GM21619 (cell line): ENCODE data around the gene SEC24D.

Experiments used
- ATAC-seq: cut with Tn5 transposase; IDR thresholded peaks from one replicate; pipeline ENCODE4 v1.9.1; 2021; ENCODE audit not compliant: unreplicated experiment

SEC24D gene

GRCh38 chr4:118843237-118843636 is 7.3 kb upstream of the SEC24D start:
- peak; percentile 54 for ATAC-seq

DNA sequence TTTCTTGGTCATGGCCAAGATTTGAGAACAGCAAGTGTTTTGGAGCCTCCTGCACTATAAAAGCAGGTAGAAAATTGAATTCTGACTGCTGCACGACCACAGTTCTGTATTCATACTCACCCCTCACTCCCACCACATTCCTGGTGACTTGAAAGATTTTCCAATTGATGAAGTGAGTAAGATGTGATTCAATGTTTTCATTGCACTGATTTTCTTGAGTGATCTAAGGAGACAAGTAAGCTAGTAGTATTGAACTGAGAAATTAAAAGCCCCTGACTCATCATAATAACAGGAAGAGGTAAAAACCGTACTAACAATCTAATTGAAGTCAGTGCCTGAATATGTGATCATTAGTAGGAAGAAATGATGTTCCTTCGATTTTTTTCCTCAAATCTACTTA is 6.1 kb upstream of the SEC24D start:
- ATAC-seq, result no peak

GRCh38 chr4:118839221-118839927 is 3.4 kb upstream of the SEC24D start:
- ATAC-seq, result no peak

- no peak for ATAC-seq
Observed at GRCh38 chr4:118837121-118837507, 1.2 kb upstream of the SEC24D start.

- ATAC-seq, result peak; percentile 29
Observed at GRCh38 chr4:118836301-118837120, 585 bp upstream of the SEC24D start.

DNA sequence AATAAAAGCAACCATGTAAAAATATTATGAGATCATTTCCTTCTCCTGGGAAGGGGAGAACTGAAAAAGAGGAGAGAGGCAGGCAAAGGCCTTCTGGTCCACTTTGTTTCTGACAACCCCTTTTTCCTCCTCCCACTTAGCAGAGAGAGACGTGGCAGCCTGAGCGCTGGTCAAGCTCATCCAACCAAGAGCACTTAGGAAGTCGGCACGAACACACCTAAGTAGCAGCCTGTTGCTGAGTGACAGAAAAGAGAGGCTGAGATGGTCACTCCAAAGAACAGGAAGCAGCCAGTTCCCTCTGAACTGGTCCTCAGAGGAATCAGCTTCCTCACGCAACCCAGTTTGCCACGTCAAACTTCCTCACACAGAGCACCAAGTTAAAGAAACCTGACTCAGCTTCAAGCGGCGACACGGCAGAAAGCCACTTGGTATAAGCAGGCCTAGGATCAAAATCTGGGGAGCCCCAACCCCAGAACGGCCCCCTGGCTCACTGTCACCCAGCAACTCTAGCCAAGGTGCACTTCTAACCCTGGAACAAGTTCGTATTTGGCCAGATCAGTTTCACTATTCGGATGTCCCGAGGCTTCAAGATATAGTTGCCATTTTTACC is 861 bp downstream of the SEC24D start:
- ATAC-seq, result peak; percentile 68

DNA sequence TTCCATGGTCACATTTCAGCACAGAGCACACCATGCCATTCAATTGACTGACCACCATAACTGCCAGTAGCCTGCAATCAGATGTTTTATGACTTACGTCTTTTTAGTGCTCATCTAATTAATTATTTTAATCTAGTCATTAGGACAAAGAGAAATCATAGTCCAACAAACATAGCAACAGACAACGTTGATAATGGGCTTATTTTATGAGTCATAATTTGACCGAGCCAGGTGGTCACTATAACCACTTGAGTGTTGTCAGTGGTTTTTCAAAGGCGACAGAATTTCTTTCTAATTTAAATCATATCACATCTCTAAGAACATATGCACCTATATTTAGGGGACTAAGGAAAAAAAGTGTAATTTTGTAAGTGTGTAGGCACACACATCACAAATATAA is 1.9 kb downstream of the SEC24D start:
- no peak for ATAC-seq

DNA sequence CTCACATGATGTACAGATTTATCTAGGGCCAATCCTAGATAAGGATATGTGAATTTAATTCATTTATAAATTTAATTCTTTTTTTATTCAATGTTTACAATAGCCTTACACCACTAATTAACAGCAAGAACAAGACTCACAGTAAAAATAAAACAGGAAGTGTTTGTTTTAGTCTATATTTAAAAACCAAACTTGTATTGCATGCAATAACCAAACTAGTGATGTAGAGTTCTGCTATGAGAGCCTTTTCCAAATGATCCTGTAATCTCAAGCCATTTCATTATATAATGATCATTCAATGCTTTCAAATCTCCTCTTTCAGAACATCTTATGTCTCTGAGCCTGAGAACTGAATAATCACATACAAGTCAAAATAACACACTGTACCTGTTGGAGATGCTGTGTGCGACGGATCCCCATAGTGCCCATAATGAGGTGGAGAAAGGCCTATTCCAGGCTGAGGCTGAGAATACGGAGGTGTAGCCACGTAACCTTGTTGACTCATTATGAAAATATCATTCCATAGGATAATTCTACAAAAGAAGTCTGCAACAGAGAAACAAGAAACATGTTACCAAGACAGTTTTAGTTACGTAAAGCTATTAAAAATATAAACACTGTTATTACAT is 2.6 kb downstream of the SEC24D start:
- no peak for ATAC-seq

GRCh38 chr4:118829107-118829506 is 6.8 kb downstream of the SEC24D start:
- no peak for ATAC-seq

DNA sequence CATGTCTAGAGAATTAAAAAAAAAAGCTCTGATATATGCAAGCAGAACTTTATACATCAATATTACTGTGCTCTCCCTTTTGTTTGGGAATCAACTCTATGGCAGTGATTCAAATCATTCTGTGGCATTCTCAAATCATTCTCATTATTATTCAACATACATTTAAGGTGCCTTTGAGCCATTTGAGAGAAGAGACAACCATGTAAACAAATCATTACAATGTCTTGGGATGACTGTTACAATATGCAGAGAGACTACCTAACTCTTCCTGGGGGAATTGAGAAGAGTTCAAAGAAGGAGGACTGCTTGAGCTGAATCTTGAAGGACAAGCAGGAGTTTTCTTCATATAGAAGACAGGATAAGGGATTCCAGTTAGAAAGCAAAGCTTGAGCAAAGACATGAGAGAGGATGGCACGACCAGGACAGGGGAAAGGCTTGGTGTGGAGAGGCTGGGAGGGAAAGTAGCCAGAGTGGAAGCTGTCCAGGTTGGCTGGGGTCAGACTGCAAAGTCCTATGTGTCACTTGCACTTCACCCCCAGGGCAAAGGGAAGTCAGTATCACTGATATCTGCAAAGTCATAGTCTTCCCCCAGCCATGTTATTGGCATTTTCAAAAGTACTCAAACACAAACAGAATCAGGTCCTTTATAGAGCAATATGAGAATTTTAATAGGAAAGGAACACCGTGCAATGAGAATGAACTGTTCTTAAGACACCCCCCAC is 9.0 kb downstream of the SEC24D start:
- no peak for ATAC-seq

DNA sequence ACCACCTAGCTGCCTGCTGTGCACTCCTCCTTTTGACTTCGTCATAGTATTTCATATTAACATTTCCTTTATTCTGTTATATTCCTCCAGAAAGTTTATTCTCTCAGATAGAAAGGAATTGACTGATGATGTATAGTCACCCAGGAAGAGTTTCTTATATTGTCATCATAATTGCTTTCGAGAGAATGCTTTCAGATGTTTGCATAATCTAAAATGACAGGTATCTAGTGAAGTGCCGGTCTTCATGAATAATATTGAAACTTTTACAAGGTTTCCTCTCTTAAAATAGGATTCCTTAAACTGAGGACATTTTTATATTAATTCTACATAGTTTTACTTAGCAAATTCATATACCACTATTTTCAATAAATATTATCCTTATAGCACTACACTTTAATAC is 10.1 kb downstream of the SEC24D start:
- ATAC-seq, result peak; percentile 57

GRCh38 chr4:118824141-118824540 is 11.8 kb downstream of the SEC24D start:
- ATAC-seq, result no peak

GRCh38 chr4:118823471-118823870 is 12.5 kb downstream of the SEC24D start:
- ATAC-seq, result no peak

GRCh38 chr4:118821590-118822293 is 14.2 kb downstream of the SEC24D start:
- ATAC-seq, result no peak

DNA sequence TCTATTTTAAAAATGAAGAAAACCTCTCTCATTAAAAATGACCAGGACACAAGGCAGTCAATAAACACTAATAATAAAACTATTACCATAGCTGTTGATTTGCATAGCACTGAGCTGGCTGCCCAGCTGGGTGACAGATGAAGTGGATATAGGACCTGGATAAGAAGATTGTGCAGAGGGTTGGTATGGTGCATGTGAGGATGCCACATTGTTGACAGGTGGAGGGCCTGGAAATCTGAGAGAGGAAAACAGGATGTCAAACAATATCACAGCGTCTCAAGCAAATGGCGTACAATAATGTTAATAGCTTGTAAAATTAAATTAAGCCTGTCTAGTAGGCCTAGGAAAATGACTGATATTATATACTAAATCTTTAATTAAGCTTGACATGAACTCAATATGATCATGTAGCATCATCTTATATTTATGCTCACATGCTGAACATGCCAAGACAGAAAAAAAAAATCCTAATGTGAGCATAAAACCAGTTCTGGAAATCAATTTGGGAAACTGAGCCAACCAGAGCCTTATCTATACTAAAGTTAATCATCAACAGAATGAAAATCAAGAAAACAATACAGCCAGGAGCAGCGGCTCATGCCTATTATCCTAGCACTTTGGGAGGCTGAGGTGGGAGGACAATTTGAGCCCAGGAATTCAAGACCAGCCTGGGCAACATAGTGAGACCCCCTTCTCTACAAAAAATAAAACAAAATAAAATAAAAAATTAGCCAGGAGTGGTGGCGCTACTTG is 18.6 kb downstream of the SEC24D start:
- ATAC-seq, result no peak

GRCh38 chr4:118816538-118817177 is 19.3 kb downstream of the SEC24D start:
- no peak for ATAC-seq

DNA sequence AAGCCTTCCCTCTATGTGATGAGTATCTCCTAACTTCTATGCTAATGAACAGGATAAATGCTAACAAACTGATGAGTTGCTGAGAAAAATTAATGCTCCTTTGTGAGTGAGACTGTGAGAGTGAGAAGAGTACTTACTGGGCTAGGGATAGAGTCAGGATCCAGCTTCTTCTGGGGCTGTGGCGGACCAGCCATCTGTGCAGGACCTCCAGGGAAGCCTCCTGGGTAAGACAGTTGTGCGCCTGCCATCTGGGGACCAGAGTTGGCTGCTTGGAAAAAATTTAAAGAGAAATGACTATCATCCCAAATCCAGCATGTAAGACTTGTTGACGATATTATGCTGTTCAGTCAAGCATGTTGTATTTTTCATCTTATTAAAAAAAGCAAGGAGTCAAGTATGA is 21.0 kb downstream of the SEC24D start:
- no peak for ATAC-seq

DNA sequence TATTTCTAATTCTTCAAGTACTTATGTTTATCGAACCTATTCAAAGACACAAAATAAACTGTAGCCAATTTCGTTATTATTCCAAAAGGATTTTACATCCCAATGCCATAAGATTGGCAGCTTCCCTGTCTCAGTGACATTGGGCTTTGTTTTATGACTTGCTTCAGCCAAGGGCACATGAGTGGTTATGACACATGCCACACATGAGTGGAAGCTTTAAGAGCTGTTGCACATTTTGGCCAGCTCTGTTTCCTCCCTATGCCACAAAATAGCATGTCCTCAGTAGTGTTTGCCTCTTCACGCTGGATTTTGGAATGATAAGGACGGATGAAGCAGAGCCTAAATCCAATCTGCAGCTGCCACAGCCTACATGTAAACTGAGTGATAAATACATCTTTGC is 21.9 kb downstream of the SEC24D start:
- ATAC-seq, result no peak

DNA sequence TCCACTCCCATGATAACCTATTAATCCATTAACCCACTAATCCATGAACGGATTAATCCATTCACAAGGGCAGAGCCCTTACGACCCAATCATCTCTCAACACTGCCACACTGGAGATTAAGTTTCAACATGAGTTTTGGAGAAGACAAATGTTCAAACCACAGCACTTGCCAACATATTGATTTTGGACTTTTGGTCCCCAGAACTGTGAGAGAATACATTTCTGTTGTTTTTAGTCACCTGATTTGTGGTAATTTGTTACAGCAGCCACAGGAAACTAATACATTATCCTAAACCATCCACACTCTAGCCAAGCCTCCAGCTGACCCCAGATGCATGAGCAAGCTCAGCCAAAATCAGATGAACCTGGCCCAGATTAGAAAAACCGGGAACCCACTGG is 22.4 kb downstream of the SEC24D start:
- ATAC-seq, result no peak
